GM21447 (cell line): ENCODE results near the gene CFAP53.
A peak's percentile ranks its signal among the peaks of the same experiment; 100 is the strongest.
"Not testable (repeated sequence)": the region's sequence is repeated elsewhere in the genome, so short reads cannot be mapped to it uniquely, and the experiment has no call there.

ENCODE experiments used
- ATAC-seq: cut with Tn5 transposase; IDR thresholded peaks from one replicate; pipeline ENCODE4 v1.9.1; 2021; ENCODE audit not compliant: unreplicated experiment

The CFAP53 gene

DNA sequence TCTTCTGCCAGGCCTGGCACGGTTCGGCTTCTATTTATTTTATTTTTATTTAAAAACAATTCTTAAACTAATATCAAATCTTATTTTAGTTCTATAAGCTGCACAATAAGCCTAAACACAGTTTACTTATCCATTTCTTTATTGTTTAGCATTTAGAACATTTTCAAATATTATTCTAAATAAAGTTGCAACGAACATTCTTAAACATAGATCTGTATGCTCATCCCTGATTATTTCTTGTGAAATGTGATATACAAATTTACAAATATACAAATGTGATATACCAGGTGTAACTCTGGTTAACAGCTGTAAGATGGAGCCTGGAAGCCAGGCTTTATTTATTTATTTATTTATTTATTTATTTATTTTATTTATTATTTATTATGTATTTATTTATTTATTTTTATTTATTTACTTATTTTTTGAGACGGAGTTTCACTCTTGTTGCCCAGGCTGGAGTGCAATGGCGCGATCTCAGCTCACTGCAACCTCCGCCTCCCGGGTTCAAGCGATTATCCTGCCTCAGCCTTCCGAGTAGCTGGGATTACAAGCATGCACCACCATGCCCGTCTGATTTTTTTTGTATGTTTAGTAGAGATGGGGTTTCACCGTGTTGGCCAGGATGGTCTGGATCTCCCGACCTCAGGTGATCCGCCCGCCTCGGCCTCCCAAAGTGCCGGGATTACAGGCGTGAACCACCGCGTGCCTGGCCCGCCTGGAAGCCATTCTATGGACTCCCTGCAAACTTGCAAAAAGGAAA, 22.2 kb upstream of the CFAP53 start:
- ATAC-seq, result not testable (repeated sequence)

GRCh38 chr18:50287441-50288347, 21.4 kb upstream of the CFAP53 start, which contains the start of gene CXXC1:
CXXC1 (minus strand) TSS chr18:50287692; CDS start chr18:50287589, 103 bp downstream.
- ATAC-seq, result peak; percentile 86

GRCh38 chr18:50287028-50287440, 20.7 kb upstream of the CFAP53 start:
- peak; percentile 1 for ATAC-seq

GRCh38 chr18:50286391-50287027, 20.2 kb upstream of the CFAP53 start:
- ATAC-seq, result no peak

GRCh38 chr18:50285631-50286321, 19.5 kb upstream of the CFAP53 start:
- no peak for ATAC-seq

DNA sequence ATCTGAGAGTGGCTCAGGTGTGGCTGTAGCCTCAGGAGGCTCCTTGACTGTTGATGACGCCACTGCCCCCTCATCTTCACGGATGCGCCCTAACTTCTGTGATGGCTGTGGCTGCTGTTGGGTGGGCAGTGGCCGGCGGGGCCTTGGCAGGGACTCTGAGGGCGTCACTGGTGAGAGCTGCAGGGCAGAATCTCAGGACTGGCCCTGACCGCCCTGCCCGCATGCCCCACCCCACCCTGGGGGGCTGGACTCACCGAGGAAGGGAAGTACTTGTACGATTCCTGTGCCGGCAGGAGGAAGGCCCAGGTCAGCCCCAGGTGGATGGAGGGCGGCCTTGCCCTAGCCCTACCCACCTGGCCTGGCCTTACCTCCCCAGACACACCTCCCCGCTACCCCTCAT, 18.8 kb upstream of the CFAP53 start:
- ATAC-seq, result no peak

- ATAC-seq, result no peak
Measured at GRCh38 chr18:50284255-50284885, 18.1 kb upstream of the CFAP53 start.

DNA sequence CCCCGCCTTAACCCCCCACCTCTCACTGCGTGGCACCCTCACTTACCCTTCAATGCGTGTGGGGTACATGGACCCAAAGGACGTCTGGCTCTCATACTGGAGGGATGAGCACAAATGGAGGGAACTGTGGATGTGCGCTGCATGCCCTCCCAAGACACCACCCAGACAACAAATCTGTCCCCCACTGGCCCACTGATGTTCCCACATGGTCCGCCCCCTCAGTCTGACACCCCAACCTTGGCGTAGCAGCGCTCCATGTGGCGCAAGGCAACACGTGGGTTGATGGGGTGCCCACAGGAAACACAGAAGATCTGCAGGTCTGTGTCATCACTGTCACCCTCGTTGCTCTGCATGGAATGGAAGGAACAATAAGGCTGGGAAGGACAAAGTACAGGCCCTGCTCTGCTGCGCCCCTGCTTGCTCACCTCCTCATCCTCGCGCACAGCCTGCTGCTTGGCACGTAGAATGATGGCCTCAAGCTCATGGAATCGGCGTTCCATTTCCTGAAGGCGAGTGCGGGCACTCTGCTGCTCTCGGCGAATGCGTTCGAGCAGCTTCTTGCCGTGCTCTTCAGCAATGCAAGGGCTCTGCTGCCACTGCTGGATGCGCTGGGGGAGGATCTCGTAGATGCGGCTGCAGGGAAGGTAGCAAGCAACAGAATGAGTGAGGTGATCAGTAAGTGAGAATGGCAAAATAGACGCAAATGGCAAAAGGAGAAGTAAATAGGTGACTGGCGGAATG, 17.3 kb upstream of the CFAP53 start:
- no peak for ATAC-seq

GRCh38 chr18:50282521-50283335, 16.4 kb upstream of the CFAP53 start:
- no peak for ATAC-seq

DNA sequence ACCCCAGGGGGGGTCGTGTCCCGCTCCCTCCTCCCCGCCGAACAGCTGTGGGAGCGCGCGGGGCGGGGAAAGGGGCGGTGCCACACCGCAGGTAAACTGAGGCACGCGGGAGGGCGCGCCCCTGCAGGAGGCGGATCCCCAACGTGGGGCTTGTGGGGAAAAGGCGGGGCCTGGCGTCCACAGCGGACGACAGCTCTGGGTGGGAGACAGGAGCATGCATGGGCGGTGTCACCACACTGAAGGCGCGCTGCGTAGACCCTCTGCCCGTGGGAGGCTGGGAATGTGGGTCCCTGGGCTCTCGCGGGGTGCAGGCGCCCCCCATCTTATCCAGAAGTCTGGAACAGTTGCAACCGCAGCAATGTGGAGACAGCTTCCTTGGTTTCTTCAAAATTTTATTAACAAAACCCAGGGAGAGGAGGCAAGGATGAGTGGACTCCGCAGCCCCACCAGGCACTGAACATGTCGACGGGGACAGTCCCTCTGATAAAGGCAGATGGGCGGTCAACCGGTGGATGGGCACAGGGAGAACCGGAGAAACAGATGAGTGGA, 15.8 kb upstream of the CFAP53 start:
- ATAC-seq, result no peak

- peak; percentile 86 for ATAC-seq
Measured at GRCh38 chr18:50281295-50281971, 15.1 kb upstream of the CFAP53 start, which contains the start of gene MBD1. MBD1 (minus strand) TSS chr18:50281523; CDS start chr18:50279992, 1,531 bp downstream.

DNA sequence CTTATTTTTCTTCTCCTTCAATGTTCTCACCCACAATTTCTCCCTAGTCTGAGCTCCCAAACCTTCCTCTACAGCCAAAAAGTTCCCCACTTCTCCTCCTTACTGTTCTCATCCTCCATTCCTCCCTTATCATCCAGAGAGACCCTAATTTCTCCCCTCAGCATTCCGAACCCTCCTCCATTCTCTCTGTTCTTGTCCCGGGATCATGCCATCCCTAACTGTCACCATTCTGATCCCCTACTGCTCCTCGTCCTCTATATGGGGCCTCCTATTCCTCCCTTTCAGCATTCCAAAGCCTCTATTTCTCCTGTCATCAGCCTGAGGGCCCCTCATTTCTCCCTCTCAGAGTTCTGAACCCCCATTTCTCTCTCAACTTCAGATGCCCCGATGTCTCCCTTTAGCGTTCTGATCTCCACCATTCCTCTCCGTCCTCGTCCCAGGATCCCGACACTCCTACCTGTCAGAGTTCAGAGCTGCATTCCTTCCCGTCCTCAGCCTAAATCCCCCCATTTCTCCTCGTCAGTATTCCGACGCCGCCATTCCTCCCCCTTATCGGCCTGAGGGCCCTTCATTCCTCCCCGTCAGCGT, 14.5 kb upstream of the CFAP53 start:
- no peak for ATAC-seq

GRCh38 chr18:50279752-50280151, 13.5 kb upstream of the CFAP53 start:
- no peak for ATAC-seq

GRCh38 chr18:50277942-50278341, 11.6 kb upstream of the CFAP53 start:
- no peak for ATAC-seq

GRCh38 chr18:50276452-50276851, 10.2 kb upstream of the CFAP53 start:
- no peak for ATAC-seq

DNA sequence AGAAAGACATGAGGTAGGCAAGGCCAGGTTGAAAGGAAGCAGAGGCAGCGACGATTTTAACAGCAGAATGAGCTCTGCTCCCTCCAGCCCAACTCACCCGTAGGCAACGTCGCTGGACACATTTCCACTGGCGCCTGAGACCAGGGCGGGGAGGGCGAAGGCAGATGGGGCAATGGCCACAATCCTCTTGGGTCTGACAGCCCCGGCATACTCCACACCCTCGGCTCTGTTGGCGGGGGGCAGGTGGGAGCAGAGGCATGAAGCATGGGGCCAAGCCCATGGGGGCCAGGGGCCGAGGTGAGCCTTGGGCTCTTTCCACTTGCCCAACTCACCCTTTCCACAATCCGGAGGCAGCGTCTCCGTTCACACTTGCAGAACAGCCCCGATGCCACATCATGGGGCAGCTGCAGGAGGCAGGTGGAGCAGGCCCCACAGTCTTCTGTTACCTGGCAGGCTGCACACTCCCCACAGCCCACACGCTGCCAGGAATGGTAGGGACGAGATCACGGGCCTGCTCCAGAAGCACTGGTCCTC, 9.3 kb upstream of the CFAP53 start:
- no peak for ATAC-seq

DNA sequence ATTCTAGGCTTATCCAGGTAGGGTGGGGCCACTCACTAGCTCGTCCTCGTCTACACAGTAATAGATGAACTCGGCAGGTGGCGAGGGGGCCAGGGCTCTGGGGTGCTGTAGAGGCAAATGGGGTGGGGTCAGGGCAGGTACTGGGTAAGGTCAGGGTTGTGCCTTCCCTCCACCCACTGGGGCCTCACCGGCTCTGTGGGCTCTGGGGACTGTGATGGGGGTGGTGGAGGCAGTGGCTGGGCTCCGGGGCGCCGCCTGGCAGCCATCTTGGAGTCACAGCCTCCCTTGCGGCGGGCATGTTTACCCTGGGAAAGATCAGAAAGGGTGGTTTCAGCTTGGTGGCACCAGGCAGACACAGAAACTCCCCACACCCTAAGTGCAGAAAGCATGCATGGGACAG, 8.6 kb upstream of the CFAP53 start:
- ATAC-seq, result no peak
